Kidney (tissue), 14 donors: ENCODE data around the gene NRXN3. TPM values are rescaled to one million over a fixed set of nuclear protein-coding genes. Genes with fewer than 3 reads are reported as not detected.

Experiments used
- DNase-seq, 5 donors: peaks; one replicate each; pipeline ENCODE4 v3.0.0-alpha.2; 2013 to 2020
- FAIRE-seq: peaks from 2 replicates; lab custom pipeline; 2012; peaks lifted over from hg19 to GRCh38; lab: Jason Lieb, UNC
- H3K27ac ChIP-seq, 2 donors: one replicate each; pipeline ENCODE4 v1.7.0; 2013; ENCODE audit warnings: low read depth in 2 of 2, low read length in 2 of 2, inconsistent platforms in 1 of 2
- H3K27me3 ChIP-seq: one replicate; pipeline ENCODE4 v1.7.1; 2013; ENCODE audit warnings: low read length, inconsistent platforms; ENCODE audit not compliant: control insufficient read depth, insufficient read depth
- H3K36me3 ChIP-seq, 3 donors: one replicate each; pipeline versions ENCODE4 v1.7.0 to v1.7.1; 2013; ENCODE audit warnings: low read length in 3 of 3, control low read depth in 1 of 3, inconsistent platforms in 1 of 3; ENCODE audit not compliant: insufficient read depth in 3 of 3, control insufficient read depth in 2 of 3
- H3K4me1 ChIP-seq, 3 donors: one replicate each; pipeline versions ENCODE4 v1.7.0 to v1.7.1; 2013; ENCODE audit warnings: low read length in 3 of 3, inconsistent platforms in 1 of 3, low read depth in 1 of 3; ENCODE audit not compliant: control insufficient read depth in 2 of 3, insufficient read depth in 2 of 3
- H3K4me3 ChIP-seq, 3 donors: one replicate each; pipeline versions ENCODE4 v1.7.0 to v1.8.1; 2013; ENCODE audit warnings: low read length in 3 of 3, control low read depth in 1 of 3, inconsistent platforms in 1 of 3
- H3K9ac ChIP-seq, 3 donors: one replicate each; pipeline versions ENCODE4 v1.7.0 to v1.7.1; 2013; ENCODE audit warnings: low read length in 3 of 3, control low read depth in 1 of 3, inconsistent platforms in 1 of 3
- H3K9me3 ChIP-seq, 3 donors: one replicate each; pipeline versions ENCODE4 v1.7.0 to v1.7.1; 2013; ENCODE audit warnings: low read length in 3 of 3, control low read depth in 1 of 3, inconsistent platforms in 1 of 3; ENCODE audit not compliant: control insufficient read depth in 2 of 3, insufficient read depth in 1 of 3
- intact Hi-C: fragments of 100-400 bp; cut with DNase I; formaldehyde crosslinking; loops from one replicate; pipeline ENCODE4 v1.11.1; 2022
- polyA plus RNA-seq: library from polyadenylated mRNA; stranded (reverse); fragments of 350-450 nt; fragmentation: Illumina TruSeq; extraction: RNeasy Lipid Tissue Mini Kit (QIAGEN cat#74804); gene quantifications from one replicate; pipeline ENCODE4 v1.2.3, GENCODE V29; 2014; ENCODE audit warnings: low read depth, low replicate concordance; ENCODE audit not compliant: insufficient read depth
- total RNA-seq: library from RNA; stranded (reverse); fragmentation: NEBNext Ultra II Directional; extraction: Animal tissue kit (Norgen Biotek cat#: 25700); gene quantifications from one replicate; pipeline ENCODE4 v1.2.1, GENCODE V29; 2021
- TF ChIP-seq, protein P1 (sequence below): IDR thresholded peaks from 3 replicates; pipeline ENCODE4 v1.5.1; 2012; ENCODE audit warnings: mild to moderate bottlenecking, moderate library complexity, borderline replicate concordance; ENCODE audit not compliant: insufficient read depth; ENCODE audit errors: extremely low read depth
- donor health status: control.
- donor health status: control.
- donor health status: control.
- donor health status: control.
- donor health status: control.
- donor health status: DM: yes; HTN: yes; CAD: no.
- donor health status: Normal renal cell carcinoma (clear cell type).

Gene NRXN3
- total and polyA plus RNA-seq, 2 donors from 2014 or later = 1.5 to 2.4 TPM

DNA sequence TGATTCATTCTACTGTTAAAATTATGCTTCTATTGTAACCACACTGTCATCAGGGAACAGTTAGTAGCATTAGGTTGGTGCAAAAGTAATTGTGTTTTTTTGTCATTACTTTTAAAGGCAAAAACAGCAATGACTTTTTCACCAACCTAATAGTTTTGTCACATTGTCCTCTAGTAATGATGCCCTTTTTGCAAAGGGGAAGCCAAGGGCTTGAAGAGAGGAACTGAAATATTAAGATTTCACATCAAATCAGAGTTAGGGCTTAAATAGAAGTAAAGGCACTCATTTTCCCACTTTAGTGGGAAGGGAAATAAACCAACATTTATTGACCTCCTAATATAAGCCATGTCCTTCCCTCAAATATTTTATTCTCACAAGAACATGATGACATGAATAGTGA is 273.7 kb downstream of the NRXN3 start:
- TF ChIP-seq, protein P1, sequence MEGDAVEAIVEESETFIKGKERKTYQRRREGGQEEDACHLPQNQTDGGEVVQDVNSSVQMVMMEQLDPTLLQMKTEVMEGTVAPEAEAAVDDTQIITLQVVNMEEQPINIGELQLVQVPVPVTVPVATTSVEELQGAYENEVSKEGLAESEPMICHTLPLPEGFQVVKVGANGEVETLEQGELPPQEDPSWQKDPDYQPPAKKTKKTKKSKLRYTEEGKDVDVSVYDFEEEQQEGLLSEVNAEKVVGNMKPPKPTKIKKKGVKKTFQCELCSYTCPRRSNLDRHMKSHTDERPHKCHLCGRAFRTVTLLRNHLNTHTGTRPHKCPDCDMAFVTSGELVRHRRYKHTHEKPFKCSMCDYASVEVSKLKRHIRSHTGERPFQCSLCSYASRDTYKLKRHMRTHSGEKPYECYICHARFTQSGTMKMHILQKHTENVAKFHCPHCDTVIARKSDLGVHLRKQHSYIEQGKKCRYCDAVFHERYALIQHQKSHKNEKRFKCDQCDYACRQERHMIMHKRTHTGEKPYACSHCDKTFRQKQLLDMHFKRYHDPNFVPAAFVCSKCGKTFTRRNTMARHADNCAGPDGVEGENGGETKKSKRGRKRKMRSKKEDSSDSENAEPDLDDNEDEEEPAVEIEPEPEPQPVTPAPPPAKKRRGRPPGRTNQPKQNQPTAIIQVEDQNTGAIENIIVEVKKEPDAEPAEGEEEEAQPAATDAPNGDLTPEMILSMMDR = no peak
- peaks cover 0 to 4% (median 0%) of the 10 kb centered on the region in 3 donors for H3K9me3 ChIP-seq
- intact Hi-C loops = no loop called here
- H3K4me3 ChIP-seq = no peak overlapping the region
- no peak overlapping the region for H3K27ac ChIP-seq
- no peaks in the 10 kb centered on the region for H3K4me1 ChIP-seq
- DNase-seq = no peak
- no peak for FAIRE-seq
- no peak overlapping the region for H3K9ac ChIP-seq
- H3K27me3 ChIP-seq = no peaks in the 10 kb centered on the region
- H3K36me3 ChIP-seq = no peaks in the 10 kb centered on the region

DNA sequence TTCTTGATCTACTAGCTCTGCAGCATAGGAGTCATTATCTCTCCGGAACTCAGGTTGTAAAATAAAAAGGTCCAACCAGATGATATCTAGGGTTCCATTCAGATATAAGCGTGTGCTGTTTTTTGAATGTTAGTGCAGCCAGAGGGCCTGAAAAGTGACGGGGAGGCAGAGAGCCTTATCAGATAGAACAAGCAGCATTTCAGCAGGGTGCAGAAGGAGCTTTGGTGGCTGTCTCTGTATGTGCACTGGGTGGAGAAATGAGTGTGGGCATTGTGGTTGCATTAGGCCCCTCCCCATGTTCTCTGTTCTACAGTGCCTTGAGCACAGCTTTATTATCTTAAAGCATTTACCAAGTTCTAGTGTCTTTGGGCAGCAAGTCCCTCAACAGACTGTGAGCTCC is 275.1 kb downstream of the NRXN3 start:
- no peaks in the 10 kb centered on the region for H3K27me3 ChIP-seq
- H3K4me1 ChIP-seq = no peaks in the 10 kb centered on the region
- peaks cover 0 to 4% (median 0%) of the 10 kb centered on the region in 3 donors for H3K9me3 ChIP-seq
- TF ChIP-seq, protein P1 = no peak
- FAIRE-seq (no peak), DNase-seq (no peak)
- H3K36me3 ChIP-seq = no peaks in the 10 kb centered on the region
- no peak overlapping the region for H3K9ac ChIP-seq
- intact Hi-C loops = no loop called here
- no peak overlapping the region for H3K4me3 ChIP-seq
- H3K27ac ChIP-seq = no peak overlapping the region

DNA sequence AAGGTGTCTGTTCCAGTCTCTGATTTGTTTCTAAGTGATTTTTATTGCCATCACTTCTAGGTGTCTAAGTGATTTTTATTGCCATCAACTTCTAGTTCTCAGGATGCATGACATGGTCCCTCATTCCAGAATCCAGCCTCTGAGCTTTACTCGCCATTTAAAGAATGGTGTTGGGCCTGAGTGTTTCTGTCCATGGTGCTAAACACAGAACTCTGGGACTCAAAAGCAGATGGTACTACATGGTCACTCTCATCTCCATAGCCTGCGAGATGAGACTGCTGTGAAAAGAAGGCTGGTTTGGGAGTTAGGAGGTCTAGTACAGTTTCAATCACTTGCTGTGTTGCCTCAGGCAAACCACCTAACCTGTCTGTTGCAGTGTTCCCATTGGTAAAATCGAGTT is 276.6 kb downstream of the NRXN3 start:
- DNase-seq = peak in 4 of 5 donors; percentile 40 to 78 (median 58)
- H3K9ac ChIP-seq = no peak overlapping the region
- peaks cover 0 to 4% (median 0%) of the 10 kb centered on the region in 3 donors for H3K9me3 ChIP-seq
- TF ChIP-seq, protein P1 = no peak
- H3K27me3 ChIP-seq = no peaks in the 10 kb centered on the region
- intact Hi-C loops = no loop called here
- no peaks in the 10 kb centered on the region for H3K36me3 ChIP-seq
- no peaks in the 10 kb centered on the region for H3K4me1 ChIP-seq
- FAIRE-seq = no peak
- H3K4me3 ChIP-seq = no peak overlapping the region
- H3K27ac ChIP-seq = no peak overlapping the region
